ENCODE data around the gene EMC10.

DNA sequence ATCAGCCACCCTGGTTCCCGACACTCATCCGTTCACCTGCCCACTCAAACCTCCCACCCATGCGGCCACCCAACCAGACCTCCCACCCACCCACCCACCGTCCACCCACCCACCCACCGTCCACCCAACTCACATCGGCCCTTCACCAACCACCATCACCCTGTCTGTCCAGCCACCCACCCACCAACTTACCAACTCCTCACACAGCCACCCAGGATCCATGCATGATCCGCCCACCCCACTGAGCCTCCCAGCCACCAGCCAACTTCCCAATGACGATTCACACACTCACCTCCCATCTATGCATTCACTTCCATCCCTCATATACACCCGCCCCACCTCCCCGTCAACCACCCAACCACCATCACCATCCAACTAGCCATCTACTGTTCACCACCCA lies 30.4 kb downstream of the EMC10 start:
- TF ChIP-seq, protein P1, sequence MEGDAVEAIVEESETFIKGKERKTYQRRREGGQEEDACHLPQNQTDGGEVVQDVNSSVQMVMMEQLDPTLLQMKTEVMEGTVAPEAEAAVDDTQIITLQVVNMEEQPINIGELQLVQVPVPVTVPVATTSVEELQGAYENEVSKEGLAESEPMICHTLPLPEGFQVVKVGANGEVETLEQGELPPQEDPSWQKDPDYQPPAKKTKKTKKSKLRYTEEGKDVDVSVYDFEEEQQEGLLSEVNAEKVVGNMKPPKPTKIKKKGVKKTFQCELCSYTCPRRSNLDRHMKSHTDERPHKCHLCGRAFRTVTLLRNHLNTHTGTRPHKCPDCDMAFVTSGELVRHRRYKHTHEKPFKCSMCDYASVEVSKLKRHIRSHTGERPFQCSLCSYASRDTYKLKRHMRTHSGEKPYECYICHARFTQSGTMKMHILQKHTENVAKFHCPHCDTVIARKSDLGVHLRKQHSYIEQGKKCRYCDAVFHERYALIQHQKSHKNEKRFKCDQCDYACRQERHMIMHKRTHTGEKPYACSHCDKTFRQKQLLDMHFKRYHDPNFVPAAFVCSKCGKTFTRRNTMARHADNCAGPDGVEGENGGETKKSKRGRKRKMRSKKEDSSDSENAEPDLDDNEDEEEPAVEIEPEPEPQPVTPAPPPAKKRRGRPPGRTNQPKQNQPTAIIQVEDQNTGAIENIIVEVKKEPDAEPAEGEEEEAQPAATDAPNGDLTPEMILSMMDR (IDR thresholded peaks at IDR 0.05; ENCODE audit: low read depth, low read length, poor library complexity, severe bottlenecking): no peak
- no peak for TF ChIP-seq EZH2phosphoT487 (IDR thresholded peaks at IDR 0.05; ENCODE audit: borderline replicate concordance, low read length)
